Glutamatergic neuron (in vitro differentiated cells): Measurements from ENCODE around the gene SCAP. TPM values are rescaled to one million over a fixed set of nuclear protein-coding genes. Genes with fewer than 3 reads are reported as not detected.

Experiments used
- DNase-seq: peaks from one replicate; pipeline ENCODE4 v3.0.0; 2022
- H3K27ac Mint-ChIP-seq: one replicate; pipeline ENCODE4 v1.8.0; 2020; ENCODE audit warnings: mild to moderate bottlenecking, mixed read lengths, inconsistent platforms; ENCODE audit not compliant: unreplicated experiment
- H3K27me3 Mint-ChIP-seq: one replicate; pipeline ENCODE4 v1.8.0; 2020; ENCODE audit warnings: mild to moderate bottlenecking, moderate library complexity, mixed read lengths, inconsistent platforms; ENCODE audit not compliant: unreplicated experiment
- H3K36me3 Mint-ChIP-seq: one replicate; pipeline ENCODE4 v1.8.0; 2020; ENCODE audit warnings: mild to moderate bottlenecking, mixed read lengths, inconsistent platforms; ENCODE audit not compliant: unreplicated experiment
- H3K4me1 Mint-ChIP-seq: one replicate; pipeline ENCODE4 v1.8.0; 2020; ENCODE audit warnings: mild to moderate bottlenecking, low read depth, mixed read lengths, inconsistent platforms; ENCODE audit not compliant: unreplicated experiment
- H3K4me3 Mint-ChIP-seq: one replicate; pipeline ENCODE4 v1.8.0; 2020; ENCODE audit warnings: mild to moderate bottlenecking, mixed read lengths, inconsistent platforms; ENCODE audit not compliant: unreplicated experiment
- H3K9me3 Mint-ChIP-seq: one replicate; pipeline ENCODE4 v1.8.0; 2020; ENCODE audit warnings: mild to moderate bottlenecking, moderate library complexity, mixed read lengths, inconsistent platforms; ENCODE audit not compliant: unreplicated experiment
- total RNA-seq: library from RNA; stranded (reverse); fragmentation: NEBNext Ultra II Directional; extraction: Animal tissue kit (Norgen Biotek cat#: 25700); gene quantifications from one replicate; pipeline ENCODE4 v1.2.1, GENCODE V29; 2021; ENCODE audit not compliant: unreplicated experiment
- TF ChIP-seq, protein P1 (sequence below): fragments of 200-600 bp; sonication (generic); IDR thresholded peaks from one replicate; pipeline ENCODE4 v1.5.0; 2021; ENCODE audit not compliant: partially characterized antibody, unreplicated experiment

The SCAP gene
- total RNA-seq, 1 donor from 2014 or later: 82.7 TPM

DNA sequence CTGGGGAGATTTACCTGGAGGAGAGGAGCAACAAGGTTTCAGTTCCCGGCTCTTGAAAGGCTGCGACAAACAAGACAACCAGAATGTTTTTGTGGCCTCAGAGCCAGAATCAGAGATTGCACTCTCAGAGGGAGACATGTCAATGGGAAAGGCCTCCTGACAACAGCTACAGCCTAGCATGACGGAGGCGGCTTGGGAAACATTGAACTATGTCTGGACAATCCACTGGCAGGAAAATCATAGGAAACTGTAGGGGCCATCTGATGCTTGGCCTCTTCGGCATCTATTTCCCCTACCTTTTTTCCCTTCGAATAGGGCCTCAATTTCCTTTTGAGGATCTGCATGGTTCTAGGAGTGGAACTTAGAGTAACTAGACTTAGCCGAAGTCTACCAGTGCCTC is 108.1 kb downstream of the SCAP start:
- peaks cover 2% of the 10 kb centered on the region for H3K9me3 Mint-ChIP-seq
- no peaks in the 10 kb centered on the region for H3K36me3 Mint-ChIP-seq
- H3K4me3 Mint-ChIP-seq: no peak overlapping the region
- H3K27me3 Mint-ChIP-seq: peaks cover 6% of the 10 kb centered on the region
- DNase-seq: no peak
- H3K4me1 Mint-ChIP-seq: no peaks in the 10 kb centered on the region
- no peak overlapping the region for H3K27ac Mint-ChIP-seq
- TF ChIP-seq, protein P1, sequence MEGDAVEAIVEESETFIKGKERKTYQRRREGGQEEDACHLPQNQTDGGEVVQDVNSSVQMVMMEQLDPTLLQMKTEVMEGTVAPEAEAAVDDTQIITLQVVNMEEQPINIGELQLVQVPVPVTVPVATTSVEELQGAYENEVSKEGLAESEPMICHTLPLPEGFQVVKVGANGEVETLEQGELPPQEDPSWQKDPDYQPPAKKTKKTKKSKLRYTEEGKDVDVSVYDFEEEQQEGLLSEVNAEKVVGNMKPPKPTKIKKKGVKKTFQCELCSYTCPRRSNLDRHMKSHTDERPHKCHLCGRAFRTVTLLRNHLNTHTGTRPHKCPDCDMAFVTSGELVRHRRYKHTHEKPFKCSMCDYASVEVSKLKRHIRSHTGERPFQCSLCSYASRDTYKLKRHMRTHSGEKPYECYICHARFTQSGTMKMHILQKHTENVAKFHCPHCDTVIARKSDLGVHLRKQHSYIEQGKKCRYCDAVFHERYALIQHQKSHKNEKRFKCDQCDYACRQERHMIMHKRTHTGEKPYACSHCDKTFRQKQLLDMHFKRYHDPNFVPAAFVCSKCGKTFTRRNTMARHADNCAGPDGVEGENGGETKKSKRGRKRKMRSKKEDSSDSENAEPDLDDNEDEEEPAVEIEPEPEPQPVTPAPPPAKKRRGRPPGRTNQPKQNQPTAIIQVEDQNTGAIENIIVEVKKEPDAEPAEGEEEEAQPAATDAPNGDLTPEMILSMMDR: no peak

GRCh38 chr3:47366833-47367232 is 108.9 kb downstream of the SCAP start:
- no peaks in the 10 kb centered on the region for H3K4me1 Mint-ChIP-seq
- peaks cover 4% of the 10 kb centered on the region for H3K27me3 Mint-ChIP-seq
- DNase-seq: no peak
- peaks cover 2% of the 10 kb centered on the region for H3K9me3 Mint-ChIP-seq
- H3K27ac Mint-ChIP-seq: no peak overlapping the region
- no peaks in the 10 kb centered on the region for H3K36me3 Mint-ChIP-seq
- TF ChIP-seq, protein P1: no peak
- no peak overlapping the region for H3K4me3 Mint-ChIP-seq

GRCh38 chr3:47365213-47366153 is 110.3 kb downstream of the SCAP start:
- TF ChIP-seq, protein P1: no peak
- H3K36me3 Mint-ChIP-seq: peaks cover under 1% of the 10 kb centered on the region
- no peak for DNase-seq
- H3K4me1 Mint-ChIP-seq: no peaks in the 10 kb centered on the region
- no peak overlapping the region for H3K4me3 Mint-ChIP-seq
- H3K27ac Mint-ChIP-seq: no peak overlapping the region
- peaks cover 4% of the 10 kb centered on the region for H3K27me3 Mint-ChIP-seq
- H3K9me3 Mint-ChIP-seq: peaks cover 3% of the 10 kb centered on the region

Other genes starting within 250 kb of the SCAP start
- 2.4 TPM for gene KIF9, start 193.1 kb downstream of the SCAP start, total RNA-seq
- gene KLHL18, start 193.0 kb downstream of the SCAP start, total RNA-seq: 47.4 TPM
- gene PTPN23, start 94.9 kb downstream of the SCAP start, total RNA-seq: 71.0 TPM
- 40.0 TPM for gene ELP6, start 37.8 kb upstream of the SCAP start, total RNA-seq
- 0.76 TPM for gene CSPG5, start 102.9 kb upstream of the SCAP start, total RNA-seq